Measurements from ENCODE around the gene HYAL3.
"Not testable (repeated sequence)": the region's sequence is repeated elsewhere in the genome, so short reads cannot be mapped to it uniquely, and the experiment has no call there.

The HYAL3 gene

GRCh38 chr3:50259432-50260026 lies 39.7 kb downstream of the HYAL3 start:
- peak in 1 of 56 donors; percentile 58 for DNase-seq

GRCh38 chr3:50258979-50259378 lies 40.2 kb downstream of the HYAL3 start:
- DNase-seq, result peak in 3 of 56 donors; percentile 17 to 52 (median 19)

DNA sequence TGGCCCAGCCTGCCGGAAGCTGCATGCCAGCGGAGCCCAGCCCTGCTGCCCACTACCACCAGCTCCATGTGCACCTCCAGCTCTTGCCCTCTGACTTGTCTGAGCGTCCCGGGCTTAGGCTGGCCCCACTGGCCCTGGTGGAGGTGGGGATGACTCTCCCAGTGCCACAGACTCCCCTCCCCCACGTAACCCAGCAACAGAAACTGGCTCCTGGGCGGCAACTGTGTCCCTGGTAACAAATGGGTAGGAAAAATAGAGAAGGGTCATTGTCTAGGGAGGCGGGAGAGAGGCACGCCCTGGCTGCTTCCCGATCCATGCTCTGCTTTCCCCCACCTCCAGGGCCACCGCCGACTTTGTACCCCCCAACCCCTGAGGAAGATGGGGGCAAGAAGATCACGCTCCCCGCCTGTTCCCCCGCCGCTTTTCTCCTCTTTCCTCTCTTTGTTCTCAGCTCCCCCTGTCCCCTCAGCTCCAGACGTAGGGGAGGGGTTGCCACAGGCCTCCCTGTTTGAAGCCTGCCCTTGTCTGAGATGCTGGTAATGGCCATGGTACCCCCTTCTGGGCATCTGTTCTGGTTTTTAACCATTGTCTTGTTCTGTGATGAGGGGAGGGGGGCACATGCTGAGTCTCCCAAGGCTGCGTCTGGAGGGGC lies 41.0 kb downstream of the HYAL3 start:
- peak in 6 of 56 donors; percentile 14 to 48 (median 28) for DNase-seq

GRCh38 chr3:50256978-50257890 lies 42.0 kb downstream of the HYAL3 start:
- DNase-seq, result peak in 9 of 56 donors; percentile 10 to 60 (median 27)

DNA sequence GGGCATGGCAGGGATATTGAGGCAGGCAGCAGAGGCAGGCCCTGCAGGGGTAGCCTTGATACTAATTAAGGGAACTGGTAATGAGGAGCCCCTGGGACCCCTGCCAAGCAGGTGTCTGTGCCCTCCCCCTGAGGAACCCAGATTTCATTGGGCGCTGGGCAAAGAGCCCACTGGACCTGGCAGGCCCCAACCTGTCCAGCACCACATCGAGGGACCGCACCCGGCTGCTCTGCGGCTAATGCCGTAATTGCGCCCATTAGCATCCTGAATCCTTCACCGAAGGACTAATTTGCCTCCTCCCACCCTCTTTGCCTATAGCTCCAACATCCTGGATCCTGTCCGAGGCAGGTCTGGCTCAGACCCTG lies 44.0 kb downstream of the HYAL3 start:
- DNase-seq, result no peak

DNA sequence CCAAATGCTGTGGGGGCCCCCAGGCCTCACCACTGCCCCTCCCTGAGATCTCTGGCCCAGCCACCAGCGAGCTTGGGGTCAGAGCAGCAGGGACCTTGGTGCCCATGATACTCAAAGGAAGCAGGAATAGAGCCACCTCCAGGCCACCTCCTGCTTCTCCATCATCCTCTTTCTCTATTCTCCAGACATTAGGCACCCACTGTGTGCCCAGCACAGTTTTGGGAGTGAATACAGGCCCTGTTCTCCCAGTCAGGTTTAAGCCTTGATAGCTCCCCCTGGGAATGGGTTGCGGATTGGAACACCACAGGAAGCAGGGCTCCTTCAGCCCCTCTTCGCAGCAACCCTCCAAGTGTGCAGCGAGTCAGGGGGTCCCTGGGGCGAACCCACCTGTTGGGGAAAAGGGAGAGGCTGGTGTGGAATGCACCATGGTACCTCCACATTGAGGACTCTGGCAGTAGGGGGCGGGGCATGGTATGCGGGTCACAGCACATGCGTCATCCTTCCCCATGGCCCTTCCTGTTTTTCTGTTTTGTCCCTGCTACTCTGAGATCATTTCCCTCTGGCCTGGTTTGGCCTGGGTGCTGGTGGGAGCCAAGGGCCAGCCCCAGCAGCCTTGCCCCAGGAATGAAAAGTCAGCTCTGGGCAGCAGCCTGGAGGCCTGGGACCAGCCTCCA lies 44.5 kb downstream of the HYAL3 start:
- DNase-seq, result peak in 4 of 56 donors; percentile 18 to 47 (median 26)

GRCh38 chr3:50251220-50251619 lies 48.0 kb downstream of the HYAL3 start:
- peak in 4 of 56 donors; percentile 13 to 46 (median 36) for DNase-seq

- DNase-seq, result no peak
These were observed 48.7 kb downstream of the HYAL3 start for GRCh38 chr3:50250514-50250913.

GRCh38 chr3:50249457-50249856 lies 49.7 kb downstream of the HYAL3 start:
- DNase-seq, result no peak

DNA sequence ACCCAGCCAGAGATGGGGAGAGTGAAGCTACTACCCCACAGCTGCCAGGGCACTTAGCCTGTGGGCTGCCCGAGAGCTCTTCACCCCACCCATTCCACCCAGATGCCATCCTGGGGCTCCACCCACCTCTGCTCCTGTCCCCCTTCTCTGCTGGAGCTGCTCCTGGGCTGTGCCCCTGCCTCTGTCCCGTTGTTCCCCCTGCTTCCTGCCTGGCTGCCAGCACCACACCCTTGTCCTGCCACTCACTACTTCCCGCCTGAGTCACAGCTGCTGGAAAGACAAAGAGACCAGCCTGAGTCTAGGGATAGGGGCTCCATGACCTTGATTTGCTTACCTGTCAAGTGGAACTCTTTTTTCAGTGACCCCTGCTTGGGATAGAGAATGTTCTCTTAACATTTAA lies 50.8 kb downstream of the HYAL3 start:
- DNase-seq, result no peak

GRCh38 chr3:50246517-50246954 lies 52.7 kb downstream of the HYAL3 start:
- DNase-seq, result peak in 2 of 56 donors; percentile 19 to 56

- DNase-seq, result peak in 53 of 56 donors; percentile 34 to 95 (median 74)
These were observed 53.2 kb downstream of the HYAL3 start for GRCh38 chr3:50245831-50246516.

DNA sequence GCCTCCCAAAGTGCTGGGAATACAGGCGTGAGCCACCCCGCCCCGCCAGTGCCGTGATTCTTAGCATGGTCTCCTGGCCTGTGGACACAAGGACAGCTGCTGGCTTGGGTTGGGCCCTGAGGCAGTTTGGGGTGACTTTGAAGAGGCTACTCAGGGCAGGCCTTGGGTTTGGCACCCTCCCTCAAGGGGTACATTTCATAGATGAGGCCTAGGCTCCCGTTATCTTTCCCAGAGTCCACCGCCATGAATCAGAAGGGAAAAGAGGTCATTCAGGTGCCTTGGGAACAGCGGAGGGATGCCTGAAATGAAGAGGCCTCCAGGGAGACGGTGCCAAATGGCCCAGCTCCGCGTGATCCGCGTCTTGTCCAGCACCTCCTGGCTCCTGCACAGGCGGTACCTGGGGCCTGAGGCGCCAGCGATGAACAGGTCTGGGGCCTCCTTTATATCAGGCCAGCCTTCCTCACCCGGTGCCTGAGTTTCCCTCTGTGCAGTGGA lies 53.9 kb downstream of the HYAL3 start:
- no peak for DNase-seq

DNA sequence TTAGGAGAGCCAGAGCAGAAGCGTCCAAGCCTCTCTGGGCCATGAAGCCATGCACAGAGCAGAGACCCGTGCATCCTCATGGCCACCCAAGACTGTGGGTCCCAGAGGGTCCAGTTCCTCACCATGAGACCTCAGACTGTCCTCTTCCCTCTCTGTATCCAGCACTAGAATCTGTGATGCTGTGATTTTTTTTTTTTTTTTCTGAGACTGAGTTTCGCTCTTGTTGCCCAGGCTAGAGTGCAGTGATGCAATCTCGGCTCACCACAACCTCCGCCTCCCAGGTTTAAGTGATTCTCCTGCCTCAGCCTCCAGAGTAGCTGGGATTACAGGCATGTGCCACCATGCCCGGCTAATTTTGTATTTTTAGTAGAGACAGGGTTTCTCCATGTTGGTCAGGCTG lies 54.4 kb downstream of the HYAL3 start:
- DNase-seq, result not testable (repeated sequence)

GRCh38 chr3:50243543-50243895 lies 55.7 kb downstream of the HYAL3 start:
- DNase-seq, result no peak

DNA sequence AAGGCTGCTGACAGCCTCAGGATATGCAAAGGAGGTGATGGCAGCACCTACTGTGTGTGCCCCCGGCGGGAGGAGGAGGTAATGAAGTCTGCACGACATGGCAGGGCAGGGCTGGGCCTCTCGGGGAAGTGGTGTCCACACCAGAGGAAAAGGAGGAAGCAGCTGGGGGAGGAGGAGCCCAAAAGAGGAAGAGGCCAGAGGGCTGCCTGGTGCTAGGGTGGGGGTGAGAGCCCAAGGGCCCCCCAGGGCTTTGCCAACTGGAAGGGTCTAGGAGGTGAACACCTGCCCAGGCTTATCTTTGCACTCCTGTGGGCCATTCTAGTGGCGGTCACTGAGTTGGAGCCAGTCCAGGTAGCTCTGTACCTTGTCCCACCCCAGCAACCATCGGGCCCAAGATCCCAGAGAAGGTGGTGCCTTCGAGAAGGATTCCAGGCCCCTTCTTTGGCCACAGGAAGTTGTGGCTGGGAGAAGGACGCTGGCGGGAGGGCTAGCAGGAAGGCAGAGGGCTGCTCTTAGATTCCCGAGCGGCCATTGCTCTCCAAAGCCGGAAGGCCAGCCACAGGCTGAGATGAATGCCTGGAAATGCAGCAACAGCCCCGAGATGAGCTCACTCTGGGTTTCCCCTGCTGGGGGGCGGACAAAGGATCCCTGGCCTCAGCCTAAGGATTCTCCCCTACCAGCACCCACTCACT lies 56.2 kb downstream of the HYAL3 start:
- peak in 19 of 56 donors; percentile 12 to 55 (median 33) for DNase-seq
